Muscle of back (tissue), 11 donors: ENCODE results near the gene AKR1B15. TPM values are rescaled to one million over a fixed set of nuclear protein-coding genes. Genes with fewer than 3 reads are reported as not detected.
A peak's percentile ranks its signal among the peaks of the same experiment; 100 is the strongest.
"Not testable (repeated sequence)": the region's sequence is repeated elsewhere in the genome, so short reads cannot be mapped to it uniquely, and the experiment has no call there.

ENCODE experiments used
- DNase-seq, 3 donors: peaks; one replicate each; pipeline versions ENCODE4 v3.0.0 to v3.0.0-alpha.2; 2013
- polyA plus RNA-seq, 10 donors: library from polyadenylated mRNA; unstranded; fragments of 120-200 nt; gene quantifications; one replicate each; pipeline ENCODE4 v1.2.1, GENCODE V29; 2013; ENCODE audit not compliant: insufficient read length in 10 of 10

The AKR1B15 gene
- polyA plus RNA-seq, 10 donors, result 0.08 to 0.67 (median 0.27) TPM; not detected in 1

DNA sequence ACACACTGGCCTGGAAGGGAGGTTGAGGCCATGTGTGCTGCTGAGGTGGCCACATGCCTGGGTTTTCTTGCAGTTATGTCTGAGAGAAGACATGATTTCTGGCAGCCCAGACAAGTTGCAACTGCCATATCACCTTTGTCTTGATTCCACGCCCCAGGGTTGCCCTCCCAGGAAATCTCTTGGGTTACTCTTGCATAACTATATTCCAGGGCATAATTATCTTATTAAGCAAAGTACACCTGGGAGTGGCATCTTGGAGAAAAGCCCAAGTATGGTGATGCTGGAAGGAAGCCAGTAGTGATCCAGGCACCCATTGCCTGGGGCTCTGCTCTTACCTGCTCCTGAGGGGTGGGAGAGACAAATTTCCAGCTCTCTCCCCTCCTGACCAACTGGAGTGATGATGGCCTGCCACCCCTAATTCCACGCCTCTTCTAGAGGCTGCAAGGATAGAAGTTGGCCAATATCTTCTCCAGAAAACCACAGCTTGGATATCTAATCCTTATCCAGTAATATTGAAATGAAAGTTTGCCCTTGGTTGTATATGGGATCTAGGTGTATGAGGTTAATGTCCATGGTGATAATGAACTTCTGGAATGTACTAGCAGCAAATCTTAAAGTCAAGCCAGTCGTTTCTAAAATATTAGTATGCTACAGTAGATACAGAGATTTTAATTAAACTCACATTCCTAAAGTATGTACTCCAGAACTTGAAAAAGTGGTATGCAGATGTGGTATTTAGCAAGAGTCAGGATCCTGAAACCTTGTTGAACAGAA, 16.5 kb upstream of the AKR1B15 start:
- DNase-seq, result no peak

DNA sequence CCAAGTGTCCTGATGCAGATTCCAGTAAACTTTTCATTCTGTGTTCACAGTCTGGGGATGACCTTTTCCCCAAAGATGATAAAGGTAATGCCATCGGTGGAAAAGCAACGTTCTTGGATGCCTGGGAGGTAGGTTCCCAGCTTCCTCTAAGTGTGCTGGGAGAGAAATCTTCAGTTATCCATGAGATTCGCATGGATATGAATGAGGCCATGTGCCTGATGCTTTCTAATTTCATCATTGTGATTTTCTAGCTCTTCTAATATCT, 16.0 kb upstream of the AKR1B15 start:
- no peak for DNase-seq

DNA sequence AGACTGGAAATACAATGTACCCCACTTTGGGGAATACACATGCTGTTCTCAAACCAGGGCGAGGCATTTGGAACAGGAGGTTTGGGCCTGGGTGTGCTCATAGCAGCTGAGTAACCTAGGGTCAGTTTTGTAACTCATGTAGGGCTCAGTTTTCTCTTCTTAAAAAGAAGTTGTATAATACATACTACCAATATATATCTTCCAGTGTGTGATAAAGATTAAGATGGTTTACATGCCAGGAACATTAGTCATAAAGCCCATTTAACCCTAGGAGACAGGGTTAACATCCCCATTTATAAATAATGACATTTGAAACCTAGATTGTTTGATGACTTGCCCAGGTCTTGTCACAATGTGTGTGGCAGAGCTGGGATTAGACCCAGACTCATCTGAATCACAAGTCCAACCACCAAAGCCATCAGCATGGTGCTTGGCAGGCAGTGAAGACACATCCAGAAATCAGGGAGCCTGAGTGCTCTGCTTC, 15.6 kb upstream of the AKR1B15 start:
- no peak for DNase-seq

DNA sequence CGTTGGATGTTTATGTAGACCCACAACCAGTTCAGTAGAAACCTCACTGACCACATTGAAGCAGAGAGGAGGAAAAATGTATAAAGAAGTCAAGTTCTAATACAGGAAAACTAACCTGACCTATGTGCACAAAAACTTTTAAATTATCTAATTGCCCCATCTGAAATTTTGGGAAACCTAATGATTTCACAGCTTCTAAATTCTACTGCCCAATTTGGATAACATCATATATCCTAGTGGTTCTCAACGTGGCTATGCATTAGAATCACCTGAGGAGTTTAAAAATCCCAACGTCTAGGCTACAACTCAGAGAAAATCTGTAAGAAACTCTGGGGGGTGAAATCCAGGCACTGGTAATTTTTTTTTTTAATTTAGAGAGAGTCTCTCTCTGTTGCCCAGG, 14.3 kb upstream of the AKR1B15 start:
- DNase-seq, result no peak

DNA sequence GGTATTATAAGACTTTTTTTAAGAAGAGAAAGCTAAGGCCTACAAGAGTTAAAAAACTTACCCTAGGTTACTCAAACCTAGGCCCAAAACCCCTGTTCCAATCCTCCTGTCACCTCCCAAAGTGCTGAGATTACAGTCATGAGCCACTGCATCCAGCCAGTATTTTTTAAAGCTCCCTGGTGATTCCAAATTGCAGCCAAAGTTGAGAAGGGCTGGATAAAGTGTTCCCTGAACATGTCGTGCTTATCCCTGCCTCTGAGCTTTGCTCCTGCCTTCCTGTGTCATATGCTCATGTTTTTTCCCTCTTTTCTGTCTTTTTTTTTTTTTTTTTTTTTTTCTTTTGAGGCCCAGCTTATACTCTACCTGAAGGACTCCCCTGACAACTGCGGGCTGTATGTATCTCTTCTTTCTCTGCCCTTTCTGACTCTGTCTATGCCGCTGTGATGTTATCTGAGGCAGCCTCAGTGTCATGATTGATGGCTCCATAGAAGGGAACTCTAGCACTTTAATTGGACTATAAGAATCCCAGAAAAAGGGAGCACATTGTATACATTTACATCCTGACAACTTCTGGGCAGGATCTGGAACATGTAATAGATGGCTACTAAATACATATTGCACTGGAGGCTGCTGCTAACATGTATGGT, 13.5 kb upstream of the AKR1B15 start:
- DNase-seq, result no peak

DNA sequence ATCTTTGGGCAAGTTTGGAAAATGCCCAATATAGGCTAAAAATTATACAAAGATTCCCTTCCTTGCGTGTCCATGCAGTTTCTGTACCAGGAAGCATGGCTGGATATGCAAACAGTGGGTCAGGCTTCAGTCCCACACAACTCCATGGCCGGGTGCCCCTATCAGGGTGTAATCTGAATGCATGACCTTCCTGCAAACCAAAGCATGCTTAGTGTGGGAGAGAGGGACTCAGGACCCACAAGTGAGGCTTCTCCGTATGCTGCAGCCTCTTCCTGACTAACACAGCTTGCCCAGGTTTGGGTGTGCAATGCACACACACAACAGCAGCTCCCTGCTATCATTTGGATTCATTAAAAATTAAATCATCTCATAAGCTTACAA, 13.0 kb upstream of the AKR1B15 start:
- no peak for DNase-seq

DNA sequence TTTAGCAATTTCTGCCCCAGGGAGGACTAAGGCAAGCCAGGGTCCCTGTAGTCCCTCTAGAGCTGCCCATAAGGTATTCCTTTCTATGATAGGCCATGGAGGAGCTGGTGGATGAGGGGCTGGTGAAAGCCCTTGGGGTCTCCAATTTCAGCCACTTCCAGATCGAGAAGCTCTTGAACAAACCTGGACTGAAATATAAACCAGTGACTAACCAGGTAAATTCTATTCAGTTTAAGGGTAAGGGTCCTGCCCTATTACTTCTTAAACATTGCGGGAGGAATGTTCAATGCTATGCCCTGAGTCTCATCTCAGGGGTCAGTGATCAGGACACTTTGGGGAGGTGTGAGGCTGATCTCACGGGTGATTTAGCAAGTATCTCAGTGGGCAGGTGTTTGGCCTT, 12.4 kb upstream of the AKR1B15 start:
- DNase-seq, result not testable (repeated sequence)

DNA sequence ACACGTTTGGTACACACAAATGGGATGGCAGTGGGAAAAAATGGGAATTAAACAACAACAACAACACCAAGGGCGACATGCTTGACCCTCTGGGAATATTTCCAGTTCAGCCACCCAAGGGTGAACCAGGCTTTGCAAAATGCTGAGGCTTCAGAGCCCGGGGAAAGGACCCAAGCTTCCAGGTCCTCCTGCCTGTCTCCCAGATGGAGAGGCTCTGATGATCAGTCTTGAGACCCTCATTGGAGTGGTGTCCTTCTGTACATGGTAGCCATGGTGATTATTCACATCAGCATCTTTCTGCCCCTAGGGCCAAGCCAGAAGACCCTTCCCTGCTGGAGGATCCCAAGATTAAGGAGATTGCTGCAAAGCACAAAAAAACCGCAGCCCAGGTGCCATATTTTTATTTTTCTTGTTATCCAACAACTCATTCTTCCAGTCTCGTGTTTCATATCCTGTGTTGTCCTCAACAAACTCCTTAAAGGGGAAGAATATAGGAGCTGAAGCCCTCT, 11.6 kb upstream of the AKR1B15 start:
- not testable (repeated sequence) for DNase-seq

DNA sequence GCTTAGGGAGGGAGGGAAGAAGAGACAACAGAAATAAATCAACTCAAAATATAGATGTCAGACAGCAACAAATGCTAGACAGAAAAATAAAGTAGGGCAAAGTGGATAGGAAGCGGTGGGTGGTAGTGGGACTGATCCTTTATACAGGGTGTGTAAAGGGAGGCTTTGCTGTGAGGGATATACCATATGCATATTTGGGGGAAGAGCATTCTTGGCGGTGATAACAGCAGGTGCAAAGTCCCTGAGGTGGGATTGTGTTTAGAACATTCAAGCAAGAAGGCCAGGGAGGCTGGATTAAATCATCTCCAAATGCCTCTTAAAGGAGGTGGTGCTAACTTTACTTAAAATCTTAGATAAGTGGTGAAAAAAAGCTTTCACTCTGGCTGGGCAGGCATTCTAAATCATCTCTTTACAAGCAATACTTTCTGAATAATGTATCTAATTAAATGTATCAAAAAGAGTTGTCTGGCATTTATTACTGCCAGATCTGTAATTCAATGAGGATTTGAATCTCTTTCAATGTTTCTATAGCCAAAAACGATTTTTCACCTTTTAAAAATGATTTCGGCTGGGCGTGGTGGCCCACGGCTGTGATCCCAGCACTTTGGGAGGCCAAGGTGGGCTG, 9.4 kb upstream of the AKR1B15 start:
- DNase-seq, result no peak

DNA sequence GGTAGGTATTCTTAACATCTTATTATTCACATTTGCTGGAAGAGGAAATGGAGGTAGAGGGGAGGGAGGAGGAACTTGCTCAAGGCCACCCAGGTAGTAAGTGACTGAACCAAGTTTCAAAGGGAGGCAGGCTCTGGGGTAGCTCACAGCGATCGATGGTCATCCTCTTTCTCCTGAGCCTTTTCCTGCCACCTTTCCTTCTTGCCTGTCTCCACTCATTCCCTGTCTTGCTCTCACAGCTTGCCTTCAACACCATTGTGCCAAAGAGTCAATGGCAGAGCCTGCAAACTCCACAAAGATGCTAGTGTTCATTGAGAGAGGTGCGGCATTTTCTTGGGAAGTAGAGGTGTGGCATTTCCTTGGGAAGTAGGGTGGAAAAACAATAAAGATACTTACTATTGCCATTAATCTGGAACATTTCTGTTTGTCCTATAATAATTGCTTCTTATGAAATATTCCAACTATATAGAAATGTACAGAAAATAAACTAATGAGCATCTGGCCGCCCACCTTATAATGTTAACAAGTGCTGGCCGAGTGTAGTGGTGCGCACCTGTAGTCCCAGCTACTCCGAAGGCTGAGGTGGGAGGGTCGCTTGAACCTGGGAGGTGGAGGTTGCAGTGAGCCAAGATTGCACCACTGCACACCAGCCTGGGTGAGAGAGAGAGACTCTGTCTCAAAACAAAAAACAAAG, 7.3 kb upstream of the AKR1B15 start:
- not testable (repeated sequence) for DNase-seq

DNA sequence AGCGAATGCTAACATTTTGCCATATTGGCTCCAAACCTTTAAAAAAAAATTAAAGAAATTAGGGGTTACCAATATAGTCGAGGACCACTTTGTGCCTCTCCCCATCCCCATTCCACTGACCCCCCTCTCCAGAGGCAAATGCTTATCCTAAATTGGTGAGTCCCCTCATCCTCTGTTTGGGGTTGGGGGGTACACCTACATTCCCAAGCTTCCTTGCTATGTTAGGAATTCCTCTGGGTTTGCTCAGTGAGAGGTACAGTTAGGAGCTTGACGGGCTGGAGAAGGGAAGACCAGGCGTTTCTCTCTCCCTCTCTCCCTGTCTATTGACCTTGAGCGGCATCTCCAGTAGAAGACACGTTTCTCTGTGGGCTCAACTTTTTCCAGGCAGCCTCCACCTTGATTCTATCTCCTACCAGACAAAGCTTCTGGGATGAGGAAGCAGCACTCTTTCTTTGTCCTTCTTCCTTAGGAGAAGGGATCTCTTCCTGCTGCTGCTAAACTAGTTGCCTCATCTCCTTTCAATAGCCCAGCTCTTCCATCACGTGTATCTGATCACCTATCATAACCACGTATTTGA, 6.6 kb upstream of the AKR1B15 start:
- no peak for DNase-seq

DNA sequence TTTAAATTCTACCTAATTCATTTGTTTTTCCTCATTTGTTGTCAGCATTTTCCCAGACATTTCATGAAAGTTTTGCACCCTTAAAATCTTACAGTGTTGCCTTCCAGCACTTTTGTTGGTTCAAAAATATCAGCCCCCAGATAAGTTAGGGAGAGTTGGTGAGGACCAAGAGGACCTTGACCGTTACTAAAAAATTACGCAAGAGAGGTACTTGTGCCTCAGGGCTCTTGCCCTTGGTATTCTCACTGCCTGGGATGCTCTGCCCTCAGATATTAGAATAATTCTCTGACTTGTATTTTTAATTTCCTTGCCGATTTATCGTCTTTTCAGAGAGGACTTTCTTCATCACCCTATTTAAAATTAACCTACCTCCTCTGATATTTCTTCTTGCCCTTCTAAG, 3.5 kb upstream of the AKR1B15 start:
- no peak for DNase-seq

DNA sequence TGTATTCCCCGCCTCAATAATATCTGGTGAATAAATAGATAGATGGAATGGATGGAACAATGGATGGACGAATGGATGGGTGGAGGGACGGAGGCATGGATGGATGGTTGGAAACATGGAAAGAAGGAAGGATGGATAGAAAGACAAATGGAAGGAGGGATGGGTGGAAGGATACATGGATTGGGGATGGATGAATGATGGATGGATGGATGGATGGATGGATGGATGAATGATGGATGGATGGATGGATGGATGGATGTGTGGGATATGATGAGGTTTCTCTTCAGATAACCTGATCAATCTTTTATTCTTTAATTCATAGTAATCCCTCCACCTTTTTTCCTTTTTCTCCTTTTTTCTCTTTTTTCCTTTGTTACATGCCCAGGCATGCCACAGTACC, 3.0 kb upstream of the AKR1B15 start:
- no peak for DNase-seq

DNA sequence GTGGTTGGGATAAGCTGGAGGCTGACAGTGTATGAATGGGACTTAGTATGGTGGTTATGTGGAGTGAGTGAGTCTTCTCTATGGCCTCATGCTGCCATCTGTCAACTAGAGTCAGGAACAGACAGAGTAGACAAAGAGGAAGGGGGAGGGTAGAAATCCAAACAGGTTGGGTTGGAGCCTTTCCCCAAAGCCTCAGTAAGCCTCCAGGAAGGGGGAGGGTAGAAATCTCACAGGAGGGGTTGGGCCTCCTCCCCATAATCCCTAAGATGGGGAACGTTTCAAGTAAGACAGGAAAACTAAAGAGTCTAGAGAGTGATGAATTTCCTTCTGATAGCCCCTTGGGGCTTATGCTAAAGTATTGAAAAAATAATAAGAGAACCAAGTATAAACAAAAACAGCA, 2.0 kb upstream of the AKR1B15 start:
- DNase-seq, result peak in 1 of 3 donors; percentile 33

DNA sequence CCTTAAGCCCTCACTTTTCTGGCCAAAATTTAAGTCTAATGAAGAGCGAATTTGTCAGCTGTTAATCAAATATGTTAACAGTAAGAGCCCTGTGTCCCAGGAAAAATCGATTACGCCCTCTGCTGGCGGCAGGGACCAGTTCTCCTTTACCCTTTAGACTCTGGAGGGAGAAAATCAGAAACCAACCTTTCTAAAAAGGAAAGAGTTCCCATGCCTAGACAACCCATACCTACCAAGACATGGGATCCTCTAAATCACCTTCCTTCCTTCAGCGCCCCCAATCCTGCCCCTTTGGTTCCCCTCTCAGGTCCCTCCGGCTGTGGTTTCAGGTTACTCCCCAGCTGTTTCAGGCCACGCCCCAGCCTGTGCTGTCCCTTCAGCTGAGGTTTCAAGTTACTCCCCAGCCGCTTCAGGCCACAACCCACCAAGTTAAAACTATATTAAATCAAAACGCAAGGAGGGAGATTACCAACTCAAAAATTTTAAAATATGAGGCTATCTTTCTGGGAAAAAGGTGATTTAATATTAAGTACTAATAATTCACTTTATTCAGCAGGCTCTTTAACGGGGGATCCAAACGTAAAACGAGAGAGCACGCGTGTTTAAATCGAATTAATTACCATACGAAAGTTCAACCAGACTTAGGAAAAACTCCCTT, 1.4 kb upstream of the AKR1B15 start:
- DNase-seq, result peak; percentile 68 to 83 (median 75)

DNA sequence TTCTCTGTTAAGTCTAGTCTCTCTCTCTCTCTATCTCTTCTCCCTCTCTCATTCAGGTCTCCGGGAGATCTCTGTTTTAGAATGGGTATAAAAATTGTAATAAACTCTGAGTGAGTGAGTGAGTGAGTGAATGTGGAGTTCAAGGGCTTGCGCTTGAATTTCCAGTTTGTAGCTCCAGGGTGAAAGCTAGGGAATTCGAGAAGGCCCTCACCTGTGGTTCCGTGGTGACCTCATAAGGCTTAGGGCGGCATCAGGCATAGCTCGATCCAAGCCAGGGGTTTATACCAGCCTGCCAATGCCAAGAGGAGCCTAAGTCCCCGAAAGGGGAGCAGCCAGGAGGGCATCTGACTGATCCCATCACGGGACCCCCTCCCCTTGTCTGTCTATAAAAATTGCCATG, 456 bp downstream of the AKR1B15 start:
- DNase-seq, result no peak

DNA sequence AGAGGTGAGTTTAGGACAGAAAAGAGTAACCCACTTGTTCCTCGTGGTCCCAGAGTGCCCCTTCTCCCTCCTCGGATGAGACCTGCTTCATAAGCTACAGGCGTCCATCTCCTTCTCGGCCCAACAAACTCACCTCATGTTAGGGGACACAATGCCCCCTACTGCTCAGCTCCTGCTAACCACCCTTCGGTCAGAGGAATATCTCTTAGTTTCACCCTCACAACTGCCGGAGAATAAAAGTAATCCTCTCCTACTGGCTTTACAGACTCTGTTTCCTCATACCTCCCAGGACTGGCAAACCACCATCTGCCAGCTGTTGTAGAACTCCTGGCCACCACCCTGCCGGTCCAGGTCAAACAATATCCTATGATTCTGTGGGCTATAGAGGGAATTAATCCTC, 3.2 kb downstream of the AKR1B15 start:
- peak in 1 of 3 donors; percentile 32 for DNase-seq

DNA sequence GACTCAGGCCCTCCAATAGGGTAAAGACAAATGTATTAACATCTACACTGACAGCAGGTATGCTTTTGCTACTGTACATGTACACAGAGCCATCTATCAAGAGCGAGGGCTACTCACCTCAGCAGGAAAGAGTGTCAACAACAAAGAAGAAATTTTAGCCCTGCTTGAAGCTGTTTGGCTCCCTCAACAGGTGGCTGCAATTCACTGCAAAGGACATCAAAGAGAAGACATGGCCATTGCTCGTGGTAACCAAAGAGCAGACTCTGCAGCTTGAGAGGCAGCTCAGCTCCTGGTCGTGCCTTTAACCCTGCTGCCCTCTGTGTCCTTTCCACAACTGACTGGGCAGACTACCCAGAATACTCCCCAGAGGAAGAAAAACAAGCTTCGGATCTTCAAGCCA, 5.1 kb downstream of the AKR1B15 start:
- no peak for DNase-seq

DNA sequence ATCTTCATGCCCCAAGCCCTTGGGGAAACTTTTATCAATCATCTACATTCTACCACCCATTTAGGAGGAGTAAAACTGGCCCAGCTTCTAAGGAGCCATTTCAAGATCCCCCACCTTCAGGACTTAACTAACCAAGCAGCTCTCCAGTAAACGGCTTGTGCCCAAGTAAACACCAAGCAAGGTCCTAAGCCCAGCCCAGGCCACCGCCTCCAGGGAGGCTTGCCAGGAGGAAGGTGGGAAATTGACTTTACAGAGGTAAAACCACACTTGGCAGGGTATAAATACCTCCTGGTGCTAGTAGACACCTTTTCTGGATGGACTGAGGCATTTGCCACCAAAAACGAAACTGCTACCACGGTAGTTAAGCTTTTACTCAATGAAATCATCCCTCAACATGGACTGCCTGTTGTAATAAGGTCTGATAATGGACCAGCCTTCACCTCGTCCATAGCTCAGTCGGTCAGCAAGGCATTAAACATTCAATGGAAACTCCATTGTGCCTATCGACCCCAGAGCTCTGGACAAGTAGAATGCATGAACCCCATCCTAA, 5.6 kb downstream of the AKR1B15 start:
- DNase-seq, result no peak

DNA sequence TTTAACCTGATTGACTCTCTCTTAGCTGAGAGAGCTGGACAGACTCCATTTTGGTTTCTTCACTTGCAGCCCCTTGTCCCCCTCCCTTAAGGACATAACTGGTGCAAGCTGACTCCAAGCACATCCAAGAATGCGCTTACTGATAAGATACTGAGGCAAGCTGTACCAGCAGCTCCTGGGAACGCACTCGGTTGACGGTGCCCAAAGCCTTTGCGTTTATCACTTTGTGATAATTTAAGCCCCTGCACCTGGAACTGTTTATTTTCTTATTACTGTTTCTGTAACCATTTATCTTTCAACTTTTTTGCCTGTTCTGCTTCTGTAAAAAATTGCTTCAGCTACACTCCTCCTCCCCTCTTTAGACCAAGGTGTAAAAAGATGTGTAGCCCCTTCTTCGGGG, 8.5 kb downstream of the AKR1B15 start:
- DNase-seq, result no peak

DNA sequence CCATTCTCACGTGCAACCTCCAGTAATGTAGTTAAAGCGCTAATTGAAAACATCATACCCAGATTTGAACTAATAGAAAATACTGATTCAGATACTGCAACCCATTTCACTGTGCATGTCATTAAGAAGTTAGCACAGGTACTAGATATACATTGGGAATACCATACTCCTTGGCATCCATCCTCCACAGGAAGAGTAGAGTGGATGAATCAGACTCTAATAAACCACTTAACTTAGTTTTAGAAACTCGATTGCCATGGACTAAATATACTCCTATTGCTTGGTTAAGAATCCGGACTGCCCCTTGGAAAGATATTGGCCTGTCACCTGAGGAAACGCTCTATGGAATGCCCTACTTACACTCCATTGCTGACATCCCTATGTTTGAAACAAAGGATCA, 9.5 kb downstream of the AKR1B15 start:
- no peak for DNase-seq
